K562 (cell line): Measurements from ENCODE around the gene CHD5. TPM values are rescaled to one million over a fixed set of nuclear protein-coding genes. Genes with fewer than 3 reads are reported as not detected.

Experiments used
- ARID2 ChIP-seq: fragments of 450-650 bp; IDR thresholded peaks from 2 replicates; pipeline ENCODE4 v1.6.1; 2017; ENCODE audit warnings: antibody characterized with exemption, mild to moderate bottlenecking
- CEBPB ChIP-seq: fragments of 450-650 bp; IDR thresholded peaks from 2 replicates; pipeline ENCODE4 v1.6.1; 2016; ENCODE audit warnings: missing genetic modification characterization, missing compliant biosample characterization
- CHD1 ChIP-seq: fragments of 200-600 bp; sonication (generic); IDR thresholded peaks from one replicate; pipeline ENCODE4 v1.6.1; 2012; ENCODE audit warnings: mild to moderate bottlenecking, moderate library complexity, low read length, inconsistent platforms
- ESRRB ChIP-seq: fragments of 250-450 bp; sonication (Bioruptor Pico); IDR thresholded peaks from 2 replicates; pipeline ENCODE4 v1.5.0; 2020; ENCODE audit warnings: mild to moderate bottlenecking, moderate library complexity, borderline replicate concordance
- ETV5 ChIP-seq: sonication (generic); formaldehyde crosslinking; IDR thresholded peaks from 2 replicates; pipeline ENCODE4 v1.4.0; 2020; ENCODE audit warnings: low read depth, mild to moderate bottlenecking, missing genetic modification reagents
- HMBOX1 ChIP-seq: sonication (generic); IDR thresholded peaks from 2 replicates; pipeline ENCODE4 v1.6.1; 2016
- HNRNPL ChIP-seq: fragments of 200-400 bp; formaldehyde crosslinking; IDR thresholded peaks from 2 replicates; pipeline ENCODE4 v1.6.1; 2017; ENCODE audit warnings: low read depth, mild to moderate bottlenecking, low read length
- HSF4 ChIP-seq: fragments of 250-450 bp; sonication (Bioruptor Pico); IDR thresholded peaks from 2 replicates; pipeline ENCODE4 v2.1.2; 2022; ENCODE audit warnings: mild to moderate bottlenecking, moderate library complexity, borderline replicate concordance
- JUN ChIP-seq, 2 experiments: sonication (generic) in 1 of 2; formaldehyde crosslinking in 1 of 2; IDR thresholded peaks; 2 replicates each; pipeline versions ENCODE4 v1.6.1 to v1.8.0; 2012 to 2022; ENCODE audit warnings: borderline replicate concordance in 2 of 2, mild to moderate bottlenecking in 2 of 2, improper control_type of control experiment in 1 of 2, low read depth in 1 of 2, low read length in 1 of 2, missing genetic modification reagents in 1 of 2
- KAT7 ChIP-seq: sonication (generic); formaldehyde crosslinking; IDR thresholded peaks from 2 replicates; pipeline ENCODE4 v1.8.0; 2022; ENCODE audit warnings: missing genetic modification reagents, mild to moderate bottlenecking, borderline replicate concordance
- MEIS2 ChIP-seq: fragments of 450-650 bp; IDR thresholded peaks from 2 replicates; pipeline ENCODE4 v1.6.1; 2014; ENCODE audit warnings: mild to moderate bottlenecking; ENCODE audit not compliant: partially characterized antibody
- MITF ChIP-seq: IDR thresholded peaks from 2 replicates; pipeline ENCODE4 v1.6.1; 2014; ENCODE audit warnings: antibody characterized with exemption
- MXD1 ChIP-seq: fragments of 250-450 bp; sonication (Bioruptor Pico); IDR thresholded peaks from 2 replicates; pipeline ENCODE4 v1.8.0; 2021; ENCODE audit warnings: borderline replicate concordance, mild to moderate bottlenecking, moderate library complexity; ENCODE audit not compliant: poor library complexity, severe bottlenecking
- NCOA6 ChIP-seq: fragments of 450-650 bp; IDR thresholded peaks from 2 replicates; pipeline ENCODE4 v1.6.1; 2017; ENCODE audit warnings: mild to moderate bottlenecking
- NR3C1 ChIP-seq: sonication (generic); formaldehyde crosslinking; IDR thresholded peaks from 2 replicates; pipeline ENCODE4 v1.8.1; 2022; ENCODE audit warnings: missing genetic modification reagents
- SAP30 ChIP-seq: fragments of 200-600 bp; sonication (generic); IDR thresholded peaks from 2 replicates; pipeline ENCODE4 v1.6.1; 2012; ENCODE audit warnings: borderline replicate concordance, low read depth, mild to moderate bottlenecking, moderate library complexity, low read length, control low read depth, inconsistent platforms; ENCODE audit not compliant: insufficient read depth, poor library complexity, severe bottlenecking
- TARDBP ChIP-seq: fragments of 450-650 bp; IDR thresholded peaks from 2 replicates; pipeline ENCODE4 v1.6.1; 2016
- THAP7 ChIP-seq: fragments of 250-450 bp; sonication (Bioruptor Pico); IDR thresholded peaks from 2 replicates; pipeline ENCODE4 v1.5.0; 2021
- ZKSCAN1 ChIP-seq: fragments of 150-350 bp; IDR thresholded peaks from 2 replicates; pipeline ENCODE4 v1.6.1; 2016; ENCODE audit warnings: low read depth, low read length
- ZNF140 ChIP-seq: fragments of 250-450 bp; sonication (Bioruptor Pico); IDR thresholded peaks from 2 replicates; pipeline ENCODE4 v1.8.0; 2021; ENCODE audit warnings: moderate library complexity, mild to moderate bottlenecking, inconsistent platforms
- ZNF398 ChIP-seq: fragments of 250-450 bp; sonication (Bioruptor Pico); IDR thresholded peaks from 2 replicates; pipeline ENCODE4 v1.8.0; 2021; ENCODE audit warnings: moderate library complexity, mild to moderate bottlenecking, inconsistent platforms
- ZNF584 ChIP-seq: fragments of 200-800 bp; sonication (Bioruptor generic); IDR thresholded peaks from 2 replicates; pipeline ENCODE4 v1.6.1; 2016; ENCODE audit warnings: low read depth, mild to moderate bottlenecking, missing genetic modification characterization, missing compliant biosample characterization
- ZNF76 ChIP-seq: fragments of 250-450 bp; sonication (Bioruptor Pico); IDR thresholded peaks from 2 replicates; pipeline ENCODE4 v1.4.0; 2020; ENCODE audit warnings: mild to moderate bottlenecking, moderate library complexity, borderline replicate concordance
- polyA plus RNA-seq, 8 experiments: library from polyadenylated mRNA; depleted of rRNA in 4 of 8; stranded (reverse) in 5 of 8; unstranded in 3 of 8; fragments of >200 nt; fragmentation: Nextera tagmentation in 2 of 8; fragmentation: Illumina TruSeq in 1 of 8; extraction: Ambion mirVana in 2 of 8; extraction: Trizol in 1 of 8; gene quantifications; 2 replicates each; pipeline versions ENCODE4 v1.2.1 to v1.2.3, GENCODE V29; 2011 to 2014; ENCODE audit warnings: inconsistent platforms in 1 of 8, missing spikeins in 1 of 8
- total RNA-seq, 7 experiments: library from RNA; depleted of rRNA in 6 of 7; stranded (reverse); fragments of >200 nt in 6 of 7; fragmentation: Illumina TruSeq in 2 of 7; extraction: Trizol in 2 of 7; gene quantifications; 2 replicates each; pipeline versions ENCODE4 v1.2.1 to v1.2.3, GENCODE V29; 2011 to 2021; ENCODE audit warnings: low replicate concordance in 1 of 7

CHD5 gene
- total and polyA plus RNA-seq, 9 of the 15 experiments (the other 6 are each of a cell fraction or from before 2014, with no cell fraction given), result 0.03 to 0.52 (median 0.11) TPM; not detected in 2

- TF ChIP-seq ZKSCAN1, result no peak
- TF ChIP-seq MXD1 (CRISPR knock-in tag), result no peak
- TF ChIP-seq MITF, result no peak
- TF ChIP-seq ESRRB (CRISPR knock-in tag), result no peak
- TF ChIP-seq CEBPB (tag), result no peak
- TF ChIP-seq ETV5 (CRISPR knock-in tag), result peak; percentile 42; the same call in 1 of the 2 replicates
- TF ChIP-seq HNRNPL, result no peak
- 0 out of 2 replicates have a peak, but pooled peaks have one; percentile 18 for TF ChIP-seq ARID2
- TF ChIP-seq KAT7 (CRISPR knock-in tag), result no peak
- no peak for TF ChIP-seq JUN (IDR thresholded peaks at IDR 0.05; ENCODE audit: borderline replicate concordance, low read depth, low read length)
- TF ChIP-seq JUN (CRISPR knock-in tag; IDR thresholded peaks at IDR 0.05; ENCODE audit: borderline replicate concordance), result no peak
- TF ChIP-seq NCOA6, result no peak
- TF ChIP-seq MEIS2, result no peak
- no peak for TF ChIP-seq HMBOX1
- no peak for TF ChIP-seq CHD1
- no peak for TF ChIP-seq THAP7 (CRISPR knock-in tag)
- TF ChIP-seq ZNF584, result no peak
- TF ChIP-seq TARDBP, result no peak
- TF ChIP-seq ZNF140 (CRISPR knock-in tag), result no peak
- TF ChIP-seq ZNF76 (CRISPR knock-in tag), result no peak
- TF ChIP-seq NR3C1 (CRISPR knock-in tag), result 0 out of 2 replicates have a peak, but pooled peaks have one; percentile 33
- TF ChIP-seq ZNF398, result no peak
- no peak for TF ChIP-seq HSF4 (CRISPR knock-in tag)
- TF ChIP-seq SAP30, result peak; percentile 43
These were observed 18.7 kb upstream of the CHD5 start (continued) for GRCh38 chr1:6198646-6199297.
